GM19467 (cell line): ENCODE measurements around the gene MEST.
"Not testable (repeated sequence)": the region's sequence is repeated elsewhere in the genome, so short reads cannot be mapped to it uniquely, and the experiment has no call there.

Experiments used
- ATAC-seq: cut with Tn5 transposase; IDR thresholded peaks from one replicate; pipeline ENCODE4 v1.9.1; 2021; ENCODE audit warnings: mild to moderate bottlenecking, moderate library complexity; ENCODE audit not compliant: unreplicated experiment

The MEST gene

DNA sequence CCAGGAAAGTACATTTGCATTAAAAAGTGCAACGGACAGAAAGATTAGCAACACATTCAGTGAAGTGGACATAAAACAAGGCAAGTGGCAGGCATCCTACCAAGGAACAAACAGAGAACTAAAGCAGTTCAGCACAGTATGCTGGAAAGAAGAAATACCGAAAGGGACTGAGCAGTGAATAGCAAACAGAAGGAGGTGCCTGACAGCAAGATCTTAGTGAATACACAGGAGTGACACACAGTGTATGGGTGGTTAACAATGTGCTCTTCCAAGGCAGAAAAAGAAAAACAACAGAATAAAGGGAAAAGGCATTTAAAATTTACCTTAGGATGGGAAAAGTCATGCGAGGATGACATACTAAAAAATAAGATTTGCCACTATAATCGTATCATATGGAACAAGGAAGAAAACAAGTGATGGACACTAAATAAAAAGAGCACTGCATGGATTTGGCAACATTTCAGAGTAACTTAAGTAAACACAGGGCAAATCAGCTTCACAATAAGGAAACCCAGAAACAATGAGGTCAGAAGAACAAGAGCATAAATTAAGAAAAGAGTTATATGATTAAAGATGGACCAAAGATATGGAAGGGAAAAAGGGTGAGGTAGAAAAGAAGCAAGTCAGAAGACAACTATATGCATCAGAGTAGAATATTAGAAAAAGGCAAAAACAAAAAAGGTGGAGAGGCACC lies 29.5 kb downstream of the MEST start:
- ATAC-seq, result no peak

DNA sequence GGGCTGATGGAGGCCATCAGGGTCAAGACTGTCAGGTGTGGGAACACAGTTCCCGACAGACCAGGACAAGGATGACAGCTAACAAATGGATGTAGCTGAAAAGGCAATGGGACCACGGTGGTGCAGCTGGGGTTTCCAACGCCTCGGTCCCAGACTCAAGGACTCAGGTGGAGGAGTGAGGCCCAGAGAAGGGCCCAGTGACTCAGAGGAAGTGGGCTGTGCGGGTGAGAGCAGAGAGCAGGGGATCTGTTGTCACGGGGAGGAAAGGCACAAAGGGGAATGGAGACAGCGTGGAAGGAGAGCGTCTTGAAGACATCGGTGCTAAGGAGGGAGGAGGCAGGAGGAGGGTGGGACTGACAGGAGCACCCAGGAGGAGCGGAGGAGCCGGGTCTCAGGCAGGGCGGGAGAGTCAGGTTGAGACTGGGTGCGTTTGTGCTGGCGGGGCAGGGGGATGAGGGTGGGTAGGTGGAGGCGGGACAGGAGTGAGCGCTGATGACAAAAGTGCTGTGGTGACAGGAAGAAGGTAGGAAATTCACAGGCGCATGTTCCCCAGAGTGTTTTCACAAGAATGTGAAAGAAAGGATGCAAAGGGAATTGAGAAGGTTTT lies 31.7 kb downstream of the MEST start:
- ATAC-seq, result not testable (repeated sequence)

DNA sequence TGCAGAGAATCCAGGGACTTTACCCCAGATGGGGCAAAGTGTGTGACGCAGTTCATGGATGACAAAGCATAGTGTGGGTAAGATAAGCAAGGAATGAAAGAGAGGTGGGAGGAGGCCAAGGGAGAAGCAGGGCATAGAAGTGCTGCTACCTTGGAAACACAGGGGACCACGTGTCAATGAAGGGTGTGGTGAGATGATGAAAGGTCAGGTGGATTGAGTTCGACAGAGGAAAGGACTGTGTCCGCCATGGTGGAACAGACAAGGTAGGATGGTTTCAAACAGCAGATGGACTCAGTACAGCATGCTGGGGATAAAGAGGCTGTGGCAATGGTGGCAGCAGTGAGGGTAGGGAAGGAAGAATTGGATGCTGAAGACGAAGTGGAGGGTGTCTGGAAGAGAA lies 32.7 kb downstream of the MEST start:
- no peak for ATAC-seq

DNA sequence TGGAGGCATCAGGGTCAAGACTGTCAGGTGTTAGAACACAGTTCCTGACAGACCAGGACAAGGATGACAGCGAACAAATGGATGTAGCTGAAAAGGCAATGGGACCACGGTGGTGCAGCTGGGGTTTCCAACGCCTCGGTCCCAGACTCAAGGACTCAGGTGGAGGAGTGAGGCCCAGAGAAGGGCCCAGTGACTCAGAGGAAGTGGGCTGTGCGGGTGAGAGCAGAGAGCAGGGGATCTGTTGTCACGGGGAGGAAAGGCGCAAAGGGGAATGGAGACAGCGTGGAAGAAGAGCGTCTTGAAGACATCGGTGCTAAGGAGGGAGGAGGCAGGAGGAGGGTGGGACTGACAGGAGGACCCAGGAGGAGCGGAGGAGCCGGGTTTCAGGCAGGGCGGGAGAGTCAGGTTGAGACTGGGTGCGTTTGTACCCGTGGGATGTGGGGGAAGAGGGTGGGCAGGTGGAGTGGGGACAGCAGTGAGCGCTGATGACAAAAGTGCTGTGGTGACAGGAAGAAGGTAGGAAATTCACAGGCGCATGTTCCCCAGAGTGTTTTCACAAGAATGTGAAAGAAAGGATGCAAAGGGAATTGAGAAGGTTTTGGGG lies 36.0 kb downstream of the MEST start:
- ATAC-seq, result not testable (repeated sequence)

DNA sequence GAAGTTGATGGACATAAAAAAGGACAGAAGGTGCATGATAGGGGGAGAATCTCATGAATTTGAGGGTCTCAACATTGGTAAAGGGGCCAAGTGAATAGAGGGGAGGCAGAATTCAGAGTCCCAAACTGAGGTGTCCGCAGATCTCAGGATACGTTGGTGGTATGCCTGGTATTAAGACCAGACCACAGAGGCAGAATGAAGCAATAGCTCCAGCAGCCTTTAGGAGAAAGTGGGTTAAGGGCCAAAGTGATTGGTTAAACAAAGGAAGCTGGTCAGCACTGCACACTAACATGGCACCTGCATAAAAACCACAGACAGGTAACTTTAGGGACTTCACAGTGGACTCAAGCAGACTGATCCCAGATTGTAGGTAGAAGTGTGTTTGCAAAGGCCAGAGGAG lies 37.5 kb downstream of the MEST start:
- no peak for ATAC-seq

DNA sequence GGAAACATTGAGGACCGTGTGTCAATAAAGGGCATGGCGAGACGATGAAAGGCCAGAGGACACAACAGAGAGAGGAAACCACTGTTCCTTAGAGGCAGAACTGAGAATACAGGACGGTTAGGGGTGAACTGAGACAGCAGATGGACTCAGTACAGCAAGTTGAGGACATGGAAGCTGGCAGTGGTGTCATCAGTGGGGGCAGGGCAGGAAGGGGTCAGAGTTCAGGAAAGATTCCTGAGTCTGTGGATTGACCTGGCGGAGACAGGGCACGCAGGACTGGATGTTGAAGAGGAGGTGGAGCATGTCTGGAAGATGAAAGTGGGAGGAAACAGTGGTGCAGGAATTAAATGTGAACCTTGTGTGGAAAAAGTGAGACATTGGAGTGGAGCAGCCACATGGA lies 46.0 kb downstream of the MEST start:
- ATAC-seq, result not testable (repeated sequence)

DNA sequence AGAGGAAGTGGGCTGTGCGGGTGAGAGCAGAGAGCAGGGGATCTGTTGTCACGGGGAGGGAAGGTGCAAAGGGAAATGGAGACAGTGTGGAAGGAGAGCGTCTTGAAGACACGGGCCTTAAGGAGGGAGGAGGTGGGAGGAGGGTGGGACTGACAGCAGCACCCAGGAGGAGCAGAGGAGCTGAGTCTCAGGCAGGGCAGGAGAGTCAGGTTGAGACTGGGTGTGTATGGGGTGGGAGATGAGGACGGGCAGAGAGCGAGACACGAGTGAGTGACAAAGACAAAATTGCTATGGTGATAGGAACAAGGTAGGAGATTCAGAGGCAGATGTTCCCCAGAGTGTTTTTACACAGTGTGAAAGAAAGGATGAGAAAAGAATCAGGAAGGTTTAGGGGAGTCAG lies 49.4 kb downstream of the MEST start:
- not testable (repeated sequence) for ATAC-seq

DNA sequence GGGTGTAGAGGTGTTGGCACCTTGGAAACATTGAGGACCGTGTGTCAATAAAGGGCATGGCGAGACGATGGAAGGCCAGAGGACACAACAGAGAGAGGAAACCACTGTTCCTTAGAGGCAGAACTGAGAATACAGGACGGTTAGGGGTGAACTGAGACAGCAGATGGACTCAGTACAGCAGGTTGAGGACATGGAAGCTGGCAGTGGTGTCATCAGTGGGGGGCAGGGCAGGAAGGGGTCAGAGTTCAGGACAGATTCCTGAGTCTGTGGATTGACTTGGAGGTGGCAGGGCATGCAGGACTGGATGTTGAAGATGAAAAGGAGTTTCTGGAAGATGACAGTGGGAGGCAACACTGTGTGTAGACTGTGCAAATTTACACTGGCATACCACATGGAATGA lies 50.4 kb downstream of the MEST start:
- not testable (repeated sequence) for ATAC-seq

DNA sequence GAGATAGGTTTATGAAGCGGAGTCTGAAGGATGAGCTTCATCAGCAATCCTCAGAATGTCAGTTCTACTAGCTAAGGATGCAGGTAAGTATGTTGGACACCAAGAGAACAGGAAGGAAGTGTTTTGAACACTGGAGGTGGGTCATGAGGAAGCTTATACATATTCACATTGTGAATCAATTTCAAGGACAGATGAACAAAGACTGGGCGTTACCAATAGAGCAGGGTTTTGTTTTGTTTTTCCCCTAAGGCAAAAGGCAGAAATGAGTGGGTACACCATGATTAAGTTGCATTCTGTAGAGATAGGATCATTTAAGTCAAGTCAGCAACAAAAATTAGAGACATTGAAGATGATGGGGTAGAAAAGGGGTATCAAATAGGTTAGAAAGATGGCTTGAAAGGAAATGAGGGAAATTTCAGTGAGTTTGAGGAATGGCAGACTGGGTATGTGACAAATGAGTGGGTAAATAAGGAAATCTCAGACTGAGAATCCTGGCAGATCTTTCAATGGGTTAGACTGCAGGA lies 51.7 kb downstream of the MEST start:
- no peak for ATAC-seq

DNA sequence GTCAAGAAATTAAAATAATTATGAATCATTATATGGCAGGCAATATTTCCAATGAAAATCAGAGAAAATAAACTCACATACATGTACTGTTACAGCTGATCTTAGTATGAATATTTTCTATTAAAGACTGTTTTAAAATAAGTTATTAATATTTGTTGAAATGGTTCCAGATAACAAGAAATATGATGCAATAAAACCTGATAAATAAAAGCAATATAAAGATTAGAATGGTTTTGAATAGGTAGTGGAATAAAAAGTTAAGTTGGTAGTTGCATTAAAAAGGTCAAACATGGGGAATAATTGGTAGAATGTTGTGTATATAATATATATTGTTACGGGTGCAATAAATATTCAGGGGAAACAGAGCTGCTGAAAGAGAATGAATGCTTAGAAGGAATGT lies 52.5 kb downstream of the MEST start:
- ATAC-seq, result no peak

DNA sequence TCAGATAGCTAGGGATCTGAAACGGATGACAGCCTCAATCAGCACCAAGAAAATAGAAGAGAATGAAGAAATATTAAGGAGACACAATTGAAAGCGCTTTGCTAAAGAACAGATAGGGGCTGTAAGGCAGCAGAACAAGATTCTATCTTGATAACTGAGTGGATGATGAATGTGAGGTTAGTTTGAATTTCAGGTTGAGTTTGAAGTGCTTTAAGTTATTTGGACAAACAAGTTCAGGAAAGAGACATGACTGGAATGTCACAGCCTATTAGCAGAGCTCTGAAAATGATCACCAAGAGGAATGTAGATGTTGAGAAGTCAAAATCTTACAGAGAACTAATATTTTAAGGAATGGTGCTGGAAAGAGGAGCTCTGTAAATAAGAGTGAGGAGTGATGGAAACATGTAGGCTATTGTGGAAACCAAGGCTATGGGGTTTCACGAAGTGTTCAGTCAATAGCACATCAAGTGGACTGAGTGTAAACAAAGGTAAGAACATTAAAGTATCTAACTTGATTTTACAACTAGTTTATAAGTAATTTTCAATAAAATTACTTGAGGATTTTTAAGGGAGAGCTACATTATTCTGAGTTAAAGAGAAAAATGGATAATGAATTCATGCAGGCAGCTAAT lies 61.6 kb downstream of the MEST start:
- no peak for ATAC-seq

DNA sequence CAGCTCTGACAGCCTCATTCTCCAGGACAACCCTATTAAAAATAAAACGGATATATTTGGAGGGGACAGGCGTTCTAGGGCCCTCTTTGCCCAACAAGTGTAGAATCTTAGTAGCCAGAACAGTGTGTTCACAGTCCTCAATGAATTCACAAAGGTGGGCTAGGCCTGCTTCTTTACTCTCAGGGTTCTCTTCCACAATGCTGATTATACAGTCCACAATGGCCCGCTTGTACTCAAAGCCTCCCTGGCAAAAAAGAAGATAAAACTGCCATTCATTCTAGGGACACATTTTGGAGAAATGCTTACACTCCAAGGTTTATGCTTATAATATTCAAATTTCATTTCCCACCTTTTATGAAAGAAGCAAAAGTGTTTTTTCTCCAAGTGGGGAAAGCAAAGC lies 62.6 kb downstream of the MEST start:
- ATAC-seq, result no peak
